HUES64 (cell line): ENCODE measurements around the gene MS4A6A. TPM values are rescaled to one million over a fixed set of nuclear protein-coding genes. Genes with fewer than 3 reads are reported as not detected.

Experiments used
- H3K27ac ChIP-seq: 2 replicates; pipeline ENCODE4 v1.7.0; 2013; ENCODE audit warnings: low read depth, low read length, inconsistent platforms
- H3K27me3 ChIP-seq: 2 replicates; pipeline ENCODE4 v1.6.1; 2013; ENCODE audit warnings: mild to moderate bottlenecking, low read length; ENCODE audit not compliant: insufficient read depth
- H3K36me3 ChIP-seq: 2 replicates; pipeline ENCODE4 v1.6.1; 2013; ENCODE audit warnings: mild to moderate bottlenecking, low read length; ENCODE audit not compliant: insufficient read depth
- H3K4me1 ChIP-seq: 2 replicates; pipeline ENCODE4 v1.6.1; 2013; ENCODE audit warnings: mild to moderate bottlenecking, low read length, moderate library complexity; ENCODE audit not compliant: insufficient read depth
- H3K4me3 ChIP-seq: 2 replicates; pipeline ENCODE4 v1.5.1; 2013; ENCODE audit warnings: mild to moderate bottlenecking, low read length, moderate library complexity
- H3K9ac ChIP-seq: 2 replicates; pipeline ENCODE4 v1.6.1; 2013; ENCODE audit warnings: mild to moderate bottlenecking, low read depth, low read length
- H3K9me3 ChIP-seq: 2 replicates; pipeline ENCODE4 v1.6.1; 2013; ENCODE audit warnings: low read depth, low read length; ENCODE audit not compliant: insufficient read depth
- WGBS: fragments of 150-250, 120-280 bp; methylation state at CpG from one replicate; pipeline ENCODE4 v1.1.7; 2013; ENCODE audit warnings: missing lambda C conversion rate; 5-methylcytosine and 5-hydroxymethylcytosine counted together
- polyA plus RNA-seq, 2 experiments: library from polyadenylated mRNA; stranded (reverse); fragments of 50-300 nt; gene quantifications; one replicate each; pipeline ENCODE4 v1.2.3, GENCODE V29; 2013

MS4A6A gene, protein sequence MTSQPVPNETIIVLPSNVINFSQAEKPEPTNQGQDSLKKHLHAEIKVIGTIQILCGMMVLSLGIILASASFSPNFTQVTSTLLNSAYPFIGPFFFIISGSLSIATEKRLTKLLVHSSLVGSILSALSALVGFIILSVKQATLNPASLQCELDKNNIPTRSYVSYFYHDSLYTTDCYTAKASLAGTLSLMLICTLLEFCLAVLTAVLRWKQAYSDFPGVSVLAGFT
- polyA plus RNA-seq (2013, experiment 1 of 2): not detected
- not detected for polyA plus RNA-seq (2013, experiment 2 of 2)

DNA sequence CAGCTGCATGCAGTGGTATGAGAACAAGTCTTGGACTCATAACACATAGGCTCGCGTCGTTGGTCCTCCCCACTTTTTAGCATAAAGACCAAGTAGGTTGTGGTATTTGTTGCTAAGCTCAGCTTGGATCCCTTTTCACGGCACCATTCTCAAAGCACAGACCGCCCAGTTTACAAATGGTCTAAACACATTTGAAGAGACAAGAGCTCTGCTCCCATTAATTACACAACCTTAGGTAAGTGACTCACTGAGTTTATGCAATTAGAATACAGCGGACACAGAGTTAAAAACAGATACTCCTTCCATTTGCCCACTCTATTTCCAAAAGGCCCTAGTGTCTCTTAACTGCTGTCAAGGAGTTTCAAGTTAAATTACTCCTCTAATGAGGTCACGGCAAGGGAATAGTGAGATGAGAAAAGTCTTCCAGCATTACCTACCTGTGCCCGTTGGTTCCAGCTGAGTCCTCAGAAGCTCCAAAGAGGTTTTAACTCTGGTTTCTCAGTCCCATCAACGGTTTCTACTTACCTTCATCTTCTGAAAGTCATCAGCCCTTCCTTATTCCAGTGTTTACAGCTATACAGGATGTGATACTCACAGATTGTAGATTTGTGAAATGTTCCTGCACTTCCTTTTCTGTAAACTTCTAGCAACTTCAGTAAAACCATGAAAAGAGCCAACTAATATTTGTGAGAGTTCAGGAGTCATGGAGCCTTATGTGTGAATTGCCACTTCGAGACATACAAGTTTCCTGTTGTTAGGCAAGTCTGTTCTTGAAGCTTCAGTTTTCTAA lies at the start of gene MS4A6A:
TSS of gene MS4A6A (minus strand) at position 543 of the 790 bp plus-strand sequence. CDS start 1,356 bp downstream, outside the sequence.
- Histone ChIP-seq H3K9me3 (0 out of 2 replicates have a peak, but pooled peaks cover 3% of the 10 kb centered on the region), H3K27ac (no peak within 1 kb of the TSS), H3K4me3 (no peak within 1 kb of the TSS), H3K9ac (no peak within 1 kb of the TSS), H3K4me1 (peaks cover 9% of the 10 kb centered on the region; the same call in 1 of the 2 replicates), H3K36me3 (no peaks in the 10 kb centered on the region), H3K27me3 (no peaks in the 10 kb centered on the region)
- 94% methylated on average over 9 of the region's 10 CpGs for WGBS

DNA sequence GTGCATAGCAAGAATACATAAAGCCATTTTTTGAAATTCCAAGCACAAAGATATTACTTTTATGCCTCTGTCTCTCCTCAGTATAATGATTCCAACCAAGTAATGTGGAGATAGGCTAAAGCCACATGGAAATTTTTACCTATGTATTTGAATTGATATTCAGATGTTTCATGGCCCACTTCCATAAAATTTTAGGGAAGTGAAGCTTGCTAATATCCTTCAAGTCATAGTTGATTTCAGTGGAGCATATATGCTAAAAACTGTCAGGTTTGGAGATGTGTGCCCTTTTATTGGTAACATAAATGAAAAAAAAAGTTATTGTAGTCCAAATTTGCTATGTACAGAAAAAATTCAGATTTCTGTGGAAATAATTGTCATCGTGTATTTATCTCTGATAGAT lies 47.8 kb upstream of the MS4A6A start:
- Histone ChIP-seq H3K9ac (no peak overlapping the region), H3K36me3 (no peaks in the 10 kb centered on the region), H3K27ac (no peak overlapping the region), H3K4me3 (no peak overlapping the region), H3K27me3 (no peaks in the 10 kb centered on the region), H3K4me1 (no peaks in the 10 kb centered on the region), H3K9me3 (no peaks in the 10 kb centered on the region)
- no CpG with 5 or more reads among the region's 1 CpG for WGBS

DNA sequence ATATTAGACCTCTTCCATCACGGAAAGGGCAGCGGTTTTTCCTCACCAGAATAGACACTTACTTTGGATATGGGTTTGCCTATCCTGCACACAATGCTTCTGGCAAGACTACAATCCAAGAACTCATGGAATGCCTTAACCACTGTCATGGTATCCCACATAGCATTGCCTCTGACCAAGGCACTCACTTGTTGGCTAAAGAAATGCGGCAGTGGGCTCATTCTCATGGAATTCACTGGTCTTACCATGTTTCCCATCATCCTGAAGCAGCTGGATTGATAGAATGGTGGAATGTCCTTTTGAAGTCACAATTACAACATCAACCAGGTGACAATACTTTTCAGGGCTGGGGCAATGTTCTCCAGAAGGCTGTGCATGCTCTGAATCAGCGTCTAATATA lies 39.3 kb upstream of the MS4A6A start:
- Histone ChIP-seq H3K9ac (no peak overlapping the region), H3K27me3 (no peaks in the 10 kb centered on the region), H3K36me3 (no peaks in the 10 kb centered on the region), H3K4me1 (no peaks in the 10 kb centered on the region), H3K27ac (no peak overlapping the region), H3K4me3 (no peak overlapping the region), H3K9me3 (no peaks in the 10 kb centered on the region)
- WGBS: 95% methylated on average over 4 of the region's 4 CpGs

DNA sequence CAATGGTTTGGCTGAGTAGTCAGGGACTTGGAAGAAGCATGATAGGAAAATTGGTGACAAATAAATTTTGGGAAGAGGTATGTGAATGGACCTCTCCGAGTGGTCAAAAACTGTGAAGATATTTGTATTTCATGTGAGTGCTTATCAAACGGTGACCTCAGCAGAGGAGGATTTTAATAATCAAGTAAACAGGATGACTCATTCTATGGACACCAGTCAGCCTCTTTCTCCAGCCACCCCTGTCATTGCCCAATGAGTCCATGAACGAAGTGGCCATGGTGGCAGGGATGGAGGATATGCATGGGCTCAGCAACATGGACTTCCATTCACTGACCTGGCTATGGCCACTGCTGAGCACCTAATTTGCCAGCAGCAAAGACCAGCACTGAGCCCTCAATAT lies 38.8 kb upstream of the MS4A6A start:
- Histone ChIP-seq H3K4me3 (no peak overlapping the region), H3K4me1 (no peaks in the 10 kb centered on the region), H3K9ac (no peak overlapping the region), H3K36me3 (no peaks in the 10 kb centered on the region), H3K27me3 (no peaks in the 10 kb centered on the region), H3K9me3 (no peaks in the 10 kb centered on the region), H3K27ac (no peak overlapping the region)
- 60% methylated on average over 3 of the region's 3 CpGs for WGBS

DNA sequence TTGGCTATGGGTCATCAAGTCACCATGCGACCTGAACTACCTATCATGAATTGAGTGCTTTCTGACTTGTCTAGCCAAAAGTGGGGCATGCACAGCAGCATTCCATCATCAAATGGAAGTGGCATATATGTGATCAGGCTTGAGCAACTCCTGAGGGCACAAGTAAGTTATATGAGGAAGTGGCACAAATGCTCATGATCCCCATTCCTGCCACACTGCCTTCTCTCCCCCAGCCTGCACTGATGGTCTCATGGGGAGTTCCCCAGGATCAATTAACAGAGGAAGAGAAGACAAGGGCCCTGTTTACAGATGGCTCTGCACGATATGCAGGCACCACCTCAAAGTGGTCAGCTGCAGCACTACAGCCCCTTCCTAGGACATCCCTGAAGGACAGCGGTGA lies 38.3 kb upstream of the MS4A6A start:
- Histone ChIP-seq H3K4me3 (no peak overlapping the region), H3K4me1 (no peaks in the 10 kb centered on the region), H3K9ac (no peak overlapping the region), H3K9me3 (no peaks in the 10 kb centered on the region), H3K27ac (no peak overlapping the region), H3K27me3 (no peaks in the 10 kb centered on the region), H3K36me3 (no peaks in the 10 kb centered on the region)
- 93% methylated on average over 3 of the region's 3 CpGs for WGBS

DNA sequence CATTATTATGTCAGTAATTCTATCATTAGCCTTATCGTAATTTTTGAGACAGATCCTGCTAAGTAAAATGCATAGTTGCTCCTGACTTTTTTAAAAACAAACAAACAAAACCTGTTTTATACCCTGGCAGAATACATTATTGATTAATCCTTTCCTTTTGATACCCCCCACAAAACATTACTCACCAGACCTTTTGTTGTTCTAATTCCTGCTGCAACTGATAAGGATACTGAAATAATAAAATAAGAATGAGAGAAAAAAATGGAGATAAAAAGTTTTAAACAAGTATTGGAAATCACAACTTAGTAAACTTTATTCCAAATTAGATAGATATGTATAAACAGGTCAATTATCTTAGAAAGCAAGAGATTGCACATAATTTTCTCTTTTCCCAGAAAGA lies 31.5 kb upstream of the MS4A6A start:
- Histone ChIP-seq H3K27ac (no peak overlapping the region), H3K4me1 (no peaks in the 10 kb centered on the region), H3K36me3 (no peaks in the 10 kb centered on the region), H3K9me3 (no peaks in the 10 kb centered on the region), H3K27me3 (no peaks in the 10 kb centered on the region), H3K4me3 (no peak overlapping the region), H3K9ac (no peak overlapping the region)
- WGBS: 94% methylated on average over 1 of the region's 1 CpG

DNA sequence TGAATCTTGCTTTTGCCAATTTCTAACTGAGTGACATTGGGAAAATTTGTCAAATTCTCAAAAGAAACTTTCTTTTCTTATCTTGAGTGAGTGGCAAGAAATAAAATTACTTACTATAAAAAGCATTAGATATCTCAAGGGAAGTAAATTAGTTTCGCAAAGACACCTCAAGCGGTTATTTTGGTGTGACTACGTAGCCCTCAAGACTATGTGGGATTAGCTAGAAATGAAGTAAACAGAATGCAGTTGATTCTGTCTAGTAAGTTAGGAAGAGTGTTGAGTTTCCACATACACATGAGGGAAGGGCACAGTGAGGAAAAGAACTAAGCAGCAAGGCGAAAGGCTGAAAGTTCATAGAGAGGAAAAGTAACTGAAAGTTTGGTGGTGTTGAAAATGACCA lies 28.3 kb upstream of the MS4A6A start:
- Histone ChIP-seq H3K4me1 (peaks cover 11% of the 10 kb centered on the region; the same call in 1 of the 2 replicates), H3K4me3 (no peak overlapping the region), H3K27me3 (no peaks in the 10 kb centered on the region), H3K9ac (no peak overlapping the region), H3K27ac (no peak overlapping the region), H3K36me3 (no peaks in the 10 kb centered on the region), H3K9me3 (no peaks in the 10 kb centered on the region)
- 98% methylated on average over 4 of the region's 4 CpGs for WGBS

DNA sequence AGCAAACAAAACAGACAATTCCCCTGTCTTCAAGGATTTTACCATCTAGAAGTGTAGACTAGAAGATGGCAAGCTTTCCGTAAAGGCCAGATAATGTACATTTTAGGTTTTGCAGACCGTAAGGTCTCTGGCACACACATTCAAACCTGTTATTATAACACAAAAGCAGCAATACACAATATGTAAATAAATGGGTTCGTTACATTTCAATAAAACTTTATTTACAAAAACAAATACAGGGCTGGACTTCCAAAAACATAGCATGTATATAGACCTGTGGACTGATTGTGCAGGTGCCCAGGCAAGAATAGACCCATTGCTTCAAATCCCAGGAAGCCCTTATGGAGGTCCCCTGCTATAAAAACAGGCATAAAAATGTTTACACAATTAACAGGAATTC lies 27.1 kb upstream of the MS4A6A start:
- WGBS: 97% methylated on average over 3 of the region's 3 CpGs
- H3K27ac ChIP-seq: no peak overlapping the region

DNA sequence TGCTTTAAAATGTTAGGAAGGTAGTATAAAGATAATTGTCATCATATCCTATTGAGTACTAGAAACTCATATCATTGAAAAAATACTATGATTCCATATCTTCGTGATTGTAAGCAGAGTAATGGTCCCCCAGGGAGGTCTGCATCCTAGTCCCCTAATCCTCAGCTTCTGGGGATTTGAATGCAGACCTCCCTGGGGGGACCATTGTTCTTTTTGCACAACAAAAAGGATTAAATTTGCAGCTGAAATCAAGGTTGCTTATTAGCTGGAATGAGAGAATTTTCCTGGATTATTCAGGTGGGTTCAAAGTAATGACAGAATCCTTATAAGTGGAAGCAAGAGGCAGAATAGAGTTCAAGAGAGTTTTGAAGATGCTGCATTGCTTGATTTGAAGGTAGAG lies 26.1 kb upstream of the MS4A6A start:
- 31% methylated on average over 1 of the region's 1 CpG for WGBS
- Histone ChIP-seq H3K4me1 (peaks cover 11% of the 10 kb centered on the region; the same call in 1 of the 2 replicates), H3K9ac (no peak overlapping the region), H3K27me3 (no peaks in the 10 kb centered on the region), H3K27ac (no peak overlapping the region), H3K9me3 (no peaks in the 10 kb centered on the region), H3K4me3 (no peak overlapping the region), H3K36me3 (no peaks in the 10 kb centered on the region)

More for the DNA sequence above, 27.1 kb upstream of the MS4A6A start:
- Histone ChIP-seq H3K36me3 (no peaks in the 10 kb centered on the region), H3K27me3 (no peaks in the 10 kb centered on the region), H3K4me1 (peaks cover 11% of the 10 kb centered on the region; the same call in 1 of the 2 replicates), H3K9me3 (no peaks in the 10 kb centered on the region), H3K4me3 (no peak overlapping the region), H3K9ac (no peak overlapping the region)

DNA sequence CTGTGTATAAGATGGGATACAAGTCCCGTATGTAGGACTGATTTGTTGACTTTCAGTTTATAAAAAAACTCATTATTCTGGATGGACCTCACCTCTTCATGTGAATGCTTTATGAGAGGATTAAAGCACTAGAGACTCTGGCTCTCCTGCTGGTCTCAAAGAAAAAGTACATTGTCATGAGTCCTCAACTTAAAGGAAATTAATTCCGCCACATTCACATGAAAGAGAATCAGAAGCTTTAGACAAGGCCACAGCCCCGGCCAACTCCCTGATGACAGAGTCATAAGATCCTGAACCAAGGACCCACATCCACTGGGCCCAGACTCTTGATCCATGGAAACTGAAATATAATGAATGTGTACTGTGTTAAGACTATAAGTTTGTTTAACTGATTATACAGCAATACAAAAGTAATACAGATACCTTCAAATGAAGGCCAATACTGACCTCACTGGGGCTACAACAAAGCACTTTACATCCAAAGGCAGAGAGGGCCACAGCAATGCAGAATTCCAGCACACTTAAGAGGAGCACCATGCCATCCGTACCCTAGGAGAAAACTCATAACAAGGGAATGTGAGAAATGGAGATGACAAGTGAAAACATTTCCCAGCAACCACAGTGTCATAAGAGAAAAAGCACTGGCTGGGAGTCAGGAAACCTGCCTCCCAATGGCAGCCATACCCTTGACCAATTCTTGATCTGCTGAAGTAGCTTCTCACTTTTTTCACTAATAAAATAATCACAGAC lies 25.4 kb upstream of the MS4A6A start:
- Histone ChIP-seq H3K4me1 (peaks cover 11% of the 10 kb centered on the region; the same call in 1 of the 2 replicates), H3K4me3 (no peak overlapping the region), H3K27ac (no peak overlapping the region), H3K36me3 (no peaks in the 10 kb centered on the region), H3K27me3 (no peaks in the 10 kb centered on the region), H3K9ac (no peak overlapping the region), H3K9me3 (no peaks in the 10 kb centered on the region)
- whole genome bisulfite sequencing: 88% methylated on average over 2 of the region's 4 CpGs

DNA sequence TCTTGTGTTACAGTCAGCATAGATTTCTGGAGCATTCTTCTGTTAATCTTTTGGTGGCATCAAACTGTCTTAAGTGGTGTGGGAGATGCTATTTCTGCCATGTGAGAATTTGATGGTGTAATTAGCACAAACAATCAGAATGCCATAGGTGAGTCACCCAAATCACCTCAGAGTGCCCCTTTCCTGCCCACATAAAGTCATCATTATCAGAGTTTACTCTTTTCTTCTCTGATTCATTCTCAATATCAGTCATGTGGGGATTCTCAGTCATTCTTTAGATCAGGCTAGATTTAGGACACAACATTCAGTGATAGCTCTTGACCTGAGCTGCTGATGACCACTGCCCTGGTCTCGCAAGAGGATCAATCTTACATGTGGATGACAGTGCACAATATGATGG lies 23.7 kb upstream of the MS4A6A start:
- 93% methylated on average over 1 of the region's 1 CpG for WGBS
- Histone ChIP-seq H3K9ac (no peak overlapping the region), H3K4me3 (no peak overlapping the region), H3K27ac (no peak overlapping the region), H3K9me3 (peaks cover 9% of the 10 kb centered on the region), H3K36me3 (no peaks in the 10 kb centered on the region), H3K4me1 (peaks cover 11% of the 10 kb centered on the region; the same call in 1 of the 2 replicates), H3K27me3 (no peaks in the 10 kb centered on the region)
